ENCODE results near the gene FADD. TPM values are rescaled to one million over a fixed set of nuclear protein-coding genes. Genes with fewer than 3 reads are reported as not detected.

Gene FADD
- total RNA-seq, 2 donors from 2014 or later = 16.0 to 18.4 TPM

GRCh38 chr11:70167723-70168404 lies 35.2 kb upstream of the FADD start:
- Histone ChIP-seq H3K36me3 (no peaks in the 10 kb centered on the region), H3K4me1 (replicated peaks) (peaks cover 11% of the 10 kb centered on the region), H3K27me3 (replicated peaks; ENCODE audit: insufficient read depth) (no peaks in the 10 kb centered on the region), H3K9me3 (no peaks in the 10 kb centered on the region), H3K27ac (no peak overlapping the region), H3K4me3 (no peak overlapping the region)
- TF ChIP-seq POLR2A (IDR thresholded peaks at IDR 0.05) (no peak), CTCF (IDR thresholded peaks at IDR 0.05) (no peak), POLR2AphosphoS5 (IDR thresholded peaks at IDR 0.05) (no peak)
- 93% methylated on average over 17 of the region's 17 CpGs for WGBS
- DNase-seq (ENCODE audit: low spot score) = no peak
- intact Hi-C loops (cut with DNase I) = no loop called here

DNA sequence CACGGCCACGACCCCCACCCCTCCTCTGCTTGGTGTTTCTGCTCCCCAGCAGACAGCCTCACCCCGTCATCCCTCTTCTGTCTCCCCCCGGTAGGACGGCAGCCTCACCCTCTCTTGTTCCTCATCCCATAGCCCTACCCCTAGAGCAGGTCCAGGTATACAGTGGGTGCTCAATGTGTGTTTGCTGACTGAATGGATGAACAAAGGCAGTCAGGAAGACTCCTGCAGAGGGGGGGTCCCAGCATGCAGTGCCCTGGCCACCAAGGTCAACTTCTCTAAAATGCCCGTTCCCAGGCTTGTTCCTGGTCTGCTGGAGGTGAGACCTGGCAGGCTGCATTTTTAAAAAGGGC lies 34.7 kb upstream of the FADD start:
- no peaks in the 10 kb centered on the region for H3K27me3 ChIP-seq (replicated peaks; ENCODE audit: insufficient read depth)
- peaks cover 11% of the 10 kb centered on the region for H3K4me1 ChIP-seq (replicated peaks)
- TF ChIP-seq POLR2A (IDR thresholded peaks at IDR 0.05) (no peak), POLR2AphosphoS5 (IDR thresholded peaks at IDR 0.05) (no peak), CTCF (IDR thresholded peaks at IDR 0.05) (no peak)
- H3K36me3 ChIP-seq = no peaks in the 10 kb centered on the region
- no peak for DNase-seq (ENCODE audit: low spot score)
- intact Hi-C loops (cut with DNase I) = no loop called here
- H3K27ac ChIP-seq = no peak overlapping the region
- WGBS = 93% methylated on average over 6 of the region's 6 CpGs
- H3K4me3 ChIP-seq = no peak overlapping the region
- H3K9me3 ChIP-seq = no peaks in the 10 kb centered on the region

DNA sequence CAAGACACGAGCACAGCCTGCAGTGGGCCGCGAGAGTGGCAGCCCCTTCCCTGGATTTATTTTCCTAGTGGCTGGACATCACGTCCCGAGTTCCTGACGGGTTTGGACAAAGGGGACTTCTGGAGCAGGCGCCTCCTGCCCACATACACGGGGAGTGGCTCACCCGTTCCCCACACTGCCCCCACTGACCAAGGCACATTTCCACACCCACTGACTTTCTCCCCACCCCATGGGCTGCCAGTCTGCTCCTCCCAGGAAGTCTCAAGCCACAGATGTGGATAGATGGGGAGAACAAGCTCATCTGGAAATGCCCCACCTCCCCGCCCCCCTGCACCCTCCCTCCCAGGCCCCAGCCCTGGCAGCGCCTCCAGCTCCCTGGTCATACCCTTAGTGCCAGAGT lies 34.0 kb upstream of the FADD start:
- no peaks in the 10 kb centered on the region for H3K36me3 ChIP-seq
- peaks cover 11% of the 10 kb centered on the region for H3K4me1 ChIP-seq (replicated peaks)
- no peak overlapping the region for H3K4me3 ChIP-seq
- DNase-seq (ENCODE audit: low spot score) = peak; percentile 11
- intact Hi-C loops (cut with DNase I) = no loop called here
- H3K9me3 ChIP-seq = no peaks in the 10 kb centered on the region
- TF ChIP-seq POLR2A (IDR thresholded peaks at IDR 0.05) (no peak), CTCF (IDR thresholded peaks at IDR 0.05) (no peak), POLR2AphosphoS5 (IDR thresholded peaks at IDR 0.05) (no peak)
- no peaks in the 10 kb centered on the region for H3K27me3 ChIP-seq (replicated peaks; ENCODE audit: insufficient read depth)
- H3K27ac ChIP-seq = peak overlapping the region in 1 of 2 donors; percentile 66
- 49% methylated on average over 11 of the region's 11 CpGs for WGBS

DNA sequence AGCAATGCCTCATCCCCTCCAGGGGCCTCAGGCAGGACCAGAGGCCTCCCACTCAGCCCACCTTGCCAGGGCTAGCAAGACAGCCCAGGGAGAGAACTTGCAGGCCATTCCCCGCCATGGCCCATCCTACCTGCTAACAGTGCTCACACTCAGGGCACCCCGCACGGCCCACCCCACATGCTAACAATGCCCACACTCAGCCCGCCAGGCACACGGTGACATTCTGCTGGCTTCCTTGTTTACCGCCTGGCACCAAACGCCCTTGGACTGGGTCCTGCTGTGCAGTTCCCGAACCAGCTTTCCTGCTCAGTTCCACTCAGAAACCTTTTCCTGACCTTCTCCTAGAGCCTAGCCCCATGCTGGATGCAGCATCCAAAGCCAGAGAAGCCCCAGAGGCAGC lies 33.5 kb upstream of the FADD start:
- peak; percentile 83 for DNase-seq (ENCODE audit: low spot score)
- TF ChIP-seq CTCF (IDR thresholded peaks at IDR 0.05) = no peak
- TF ChIP-seq POLR2A (IDR thresholded peaks at IDR 0.05) = no peak
- TF ChIP-seq POLR2AphosphoS5 (IDR thresholded peaks at IDR 0.05) = peak; percentile 84
- peak overlapping the region; percentile 16 to 66 for H3K27ac ChIP-seq
- H3K36me3 ChIP-seq = no peaks in the 10 kb centered on the region
- H3K27me3 ChIP-seq (replicated peaks; ENCODE audit: insufficient read depth) = no peaks in the 10 kb centered on the region
- intact Hi-C loops (cut with DNase I) = no loop called here
- H3K9me3 ChIP-seq = no peaks in the 10 kb centered on the region
- H3K4me3 ChIP-seq = no peak overlapping the region
- 28% methylated on average over 8 of the region's 8 CpGs for WGBS
- peaks cover 11% of the 10 kb centered on the region for H3K4me1 ChIP-seq (replicated peaks)

GRCh38 chr11:70170596-70171210 lies 32.4 kb upstream of the FADD start:
- no peak overlapping the region for H3K27ac ChIP-seq
- 78% methylated on average over 22 of the region's 22 CpGs for WGBS

More at GRCh38 chr11:70170596-70171210, 32.4 kb upstream of the FADD start:
- Histone ChIP-seq H3K36me3 (no peaks in the 10 kb centered on the region), H3K9me3 (no peaks in the 10 kb centered on the region), H3K4me3 (no peak overlapping the region), H3K4me1 (replicated peaks) (peaks cover 13% of the 10 kb centered on the region), H3K27me3 (replicated peaks; ENCODE audit: insufficient read depth) (no peaks in the 10 kb centered on the region)
- DNase-seq (ENCODE audit: low spot score) = no peak
- TF ChIP-seq POLR2A (IDR thresholded peaks at IDR 0.05) = no peak
- TF ChIP-seq POLR2AphosphoS5 (IDR thresholded peaks at IDR 0.05) = no peak
- TF ChIP-seq CTCF (IDR thresholded peaks at IDR 0.05) = no peak
- intact Hi-C loops (cut with DNase I) = no loop called here

Measured in prostate gland (tissue), 2 donors.